Activated CD4-positive, alpha-beta memory T cell treated with anti-CD3 and anti-CD28 coated beads for 36 hours (primary cell): Measurements from ENCODE around the gene NCOA6. TPM values are rescaled to one million over a fixed set of nuclear protein-coding genes. Genes with fewer than 3 reads are reported as not detected.
A peak's percentile ranks its signal among the peaks of the same experiment; 100 is the strongest.
"Not testable (repeated sequence)": the region's sequence is repeated elsewhere in the genome, so short reads cannot be mapped to it uniquely, and the experiment has no call there.

Source experiments
- CTCF ChIA-PET: fragments of 350-600 bp; sonication (Branson Sonifier 250); formaldehyde crosslinking; loops from one replicate; lab custom pipeline; 2021; ENCODE audit warnings: antibody characterized with exemption, inconsistent platforms; lab: Charles Lee
- POLR2A ChIA-PET: fragments of 350-600 bp; sonication (Branson Sonifier 250); formaldehyde crosslinking; loops from one replicate; lab custom pipeline; 2021; ENCODE audit warnings: antibody characterized with exemption; lab: Charles Lee
- DNase-seq: peaks from one replicate; pipeline ENCODE4 v3.0.0-alpha.2; 2020
- H3K27ac Mint-ChIP-seq: one replicate; pipeline ENCODE4 v1.8.0; 2021; ENCODE audit warnings: mixed read lengths
- H3K27me3 Mint-ChIP-seq: one replicate; pipeline ENCODE4 v1.8.0; 2021; ENCODE audit warnings: mixed read lengths
- H3K36me3 Mint-ChIP-seq: one replicate; pipeline ENCODE4 v1.8.0; 2021; ENCODE audit warnings: mixed read lengths
- H3K4me1 Mint-ChIP-seq: one replicate; pipeline ENCODE4 v1.8.0; 2021; ENCODE audit warnings: low read depth, mixed read lengths
- H3K4me3 Mint-ChIP-seq: one replicate; pipeline ENCODE4 v1.8.0; 2021; ENCODE audit warnings: mild to moderate bottlenecking, mixed read lengths
- H3K9me3 Mint-ChIP-seq: one replicate; pipeline ENCODE4 v1.8.0; 2021; ENCODE audit warnings: mixed read lengths
- intact Hi-C: fragments of 100-400 bp; cut with micrococcal nuclease; formaldehyde crosslinking; loops from one replicate; pipeline ENCODE4 v1.15.1; 2023
- total RNA-seq, 2 experiments: library from RNA; stranded (reverse); gene quantifications; one replicate each; pipeline ENCODE4 v1.2.3, GENCODE V29; 2021

NCOA6 gene
- total RNA-seq, 2 experiments from 2014 or later, result 19.6 to 20.7 TPM

DNA sequence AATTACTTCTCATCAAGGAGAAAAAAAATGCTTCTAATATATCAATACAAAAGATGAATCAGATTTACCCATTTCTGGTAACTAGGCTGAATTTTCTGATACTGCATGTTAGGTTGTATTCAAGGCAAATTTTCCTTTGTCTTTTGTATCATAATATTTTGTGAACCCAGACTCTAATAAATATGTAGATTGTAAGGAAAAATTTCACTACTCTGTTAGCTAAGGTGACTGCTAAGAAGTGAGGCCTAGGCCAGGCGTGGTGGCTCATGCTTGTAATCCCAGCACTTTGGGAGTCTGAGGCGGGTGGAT, 108.6 kb downstream of the NCOA6 start:
- H3K27ac Mint-ChIP-seq, result no peak overlapping the region
- POLR2A ChIA-PET, result no interaction called here
- H3K36me3 Mint-ChIP-seq, result peaks cover 6% of the 10 kb centered on the region
- peaks cover 38% of the 10 kb centered on the region for H3K4me1 Mint-ChIP-seq
- no peaks in the 10 kb centered on the region for H3K27me3 Mint-ChIP-seq
- H3K4me3 Mint-ChIP-seq, result no peak overlapping the region
- H3K9me3 Mint-ChIP-seq, result no peaks in the 10 kb centered on the region
- CTCF ChIA-PET, result interaction anchor here (0.7 to 1.7 kb wide), 3 partner anchors 14 to 404 kb away, joined by 3 to 5 read pairs (median 4); no protein-coding TSS in a partner anchor
- DNase-seq, result no peak
- intact Hi-C loops, result loop anchor here (10.0 kb wide), 2 partner anchors 48 to 108 kb away; partner anchors contain the start of gene NCOA6

DNA sequence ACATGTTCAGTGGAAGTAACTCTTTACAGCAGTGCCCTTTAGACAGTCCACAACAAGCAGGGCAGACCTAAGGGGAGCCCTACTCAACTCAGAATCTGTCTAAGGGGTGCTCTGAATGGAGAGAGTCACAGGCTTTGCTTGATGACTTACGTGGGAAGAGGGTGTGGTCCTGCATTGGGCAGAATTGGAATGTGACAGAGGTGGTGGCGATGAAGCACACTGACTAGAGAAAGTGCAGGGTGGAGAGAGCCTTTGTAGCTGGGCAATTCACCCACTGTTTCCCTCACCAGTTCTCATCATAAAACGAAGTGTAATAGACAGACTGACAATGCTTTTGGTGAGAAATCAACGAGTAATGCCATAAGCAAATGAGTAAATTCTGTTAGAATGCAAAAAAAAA, 110.1 kb downstream of the NCOA6 start:
- Mint-ChIP-seq H3K27me3 (no peaks in the 10 kb centered on the region), H3K4me3 (no peak overlapping the region), H3K27ac (no peak overlapping the region), H3K9me3 (no peaks in the 10 kb centered on the region), H3K36me3 (peaks cover 3% of the 10 kb centered on the region), H3K4me1 (peaks cover 40% of the 10 kb centered on the region)
- ChIA-PET POLR2A (no interaction called here), CTCF (interaction anchor here (1.7 kb wide), 1 partner anchor 402 kb away, joined by 5 read pairs; no protein-coding TSS in a partner anchor)
- no peak for DNase-seq
- intact Hi-C loops, result loop anchor here (10.0 kb wide), 2 partner anchors 49 to 109 kb away; partner anchors contain the start of gene NCOA6

DNA sequence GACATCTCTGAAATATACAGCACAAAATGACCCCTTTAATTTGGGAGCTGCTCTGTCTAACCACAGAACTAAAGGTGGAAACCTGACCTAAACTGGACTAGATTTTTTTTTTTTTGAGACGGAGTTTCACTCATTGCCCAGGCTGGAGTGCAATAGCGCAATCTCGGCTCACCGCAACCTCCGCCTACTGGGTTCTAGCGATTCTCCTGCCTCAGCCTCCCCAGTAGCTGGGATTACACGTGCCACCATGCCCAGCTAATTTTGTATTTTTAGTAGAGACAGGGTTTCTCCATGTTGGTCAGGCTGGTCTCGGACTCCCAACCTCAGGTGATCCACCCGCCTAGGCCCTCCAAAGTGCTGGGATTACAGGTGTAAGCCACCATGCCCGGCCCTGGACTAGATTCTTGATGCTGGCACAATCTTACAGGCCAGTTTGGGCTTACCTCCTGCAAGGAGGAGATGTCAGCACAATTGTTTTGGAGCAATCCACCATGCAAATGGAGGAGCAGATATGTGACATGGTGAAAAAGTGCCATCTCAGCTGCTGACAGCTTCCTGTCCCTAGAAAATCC, 111.4 kb downstream of the NCOA6 start:
- not testable (repeated sequence) for H3K27me3 Mint-ChIP-seq, H3K36me3 Mint-ChIP-seq, H3K27ac Mint-ChIP-seq, H3K4me3 Mint-ChIP-seq, DNase-seq, H3K9me3 Mint-ChIP-seq
- intact Hi-C loops, result loop anchor here (5.0 to 10.0 kb wide), 3 partner anchors 51 to 243 kb away; partner anchors contain the start of genes GSS, MYH7B and NCOA6
- peaks cover 30% of the 10 kb centered on the region for H3K4me1 Mint-ChIP-seq
- POLR2A ChIA-PET, result interaction anchor here (1.1 kb wide), 1 partner anchor 245 kb away, joined by 5 read pairs; no protein-coding TSS in a partner anchor
- CTCF ChIA-PET, result interaction anchor here (0.6 to 11.3 kb wide), 4 partner anchors 48 to 401 kb away, joined by 3 to 138 read pairs (median 8); no protein-coding TSS in a partner anchor

DNA sequence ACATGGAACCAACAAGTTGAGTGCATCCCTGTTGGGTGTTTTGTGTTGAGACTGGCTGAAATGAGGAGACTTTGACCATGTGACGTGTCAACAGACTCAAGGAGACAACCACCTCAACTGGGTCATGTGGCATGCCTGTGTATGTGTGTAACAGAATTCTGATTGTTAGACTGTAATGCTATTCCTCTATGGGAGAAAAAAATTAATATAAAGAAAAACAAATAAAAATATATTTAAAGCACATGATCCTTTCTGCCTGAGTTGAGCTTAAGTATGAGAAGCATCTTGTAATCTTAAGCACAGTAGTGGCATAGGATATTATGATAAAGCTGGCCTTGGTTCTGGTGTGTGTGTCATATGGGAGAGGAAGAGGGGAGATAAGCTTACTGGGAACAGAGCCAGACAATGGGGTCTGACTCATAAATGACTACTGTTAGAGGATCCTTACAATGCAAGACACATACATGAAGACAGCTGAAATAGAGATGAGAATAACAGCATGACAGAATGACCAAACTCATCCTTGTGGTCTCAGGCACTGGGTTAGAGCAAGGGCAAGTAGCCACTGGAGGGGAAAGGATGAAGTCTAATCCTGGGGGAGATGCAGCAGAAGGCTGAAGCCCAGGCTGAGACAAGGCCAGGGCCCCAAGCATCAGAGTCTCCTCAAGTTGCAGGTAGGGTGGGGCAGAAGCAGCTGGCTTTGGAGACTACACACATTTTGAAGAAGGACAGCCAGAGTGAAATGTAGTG, 112.1 kb downstream of the NCOA6 start:
- intact Hi-C loops, result loop anchor here (5.0 to 10.0 kb wide), 3 partner anchors 51 to 244 kb away; partner anchors contain the start of genes GSS, MYH7B and NCOA6
- CTCF ChIA-PET, result interaction anchor here (0.7 to 11.3 kb wide), 4 partner anchors 10 to 400 kb away, joined by 3 to 138 read pairs (median 8); no protein-coding TSS in a partner anchor
- Mint-ChIP-seq H3K27ac (no peak overlapping the region), H3K4me1 (peaks cover 27% of the 10 kb centered on the region), H3K9me3 (no peaks in the 10 kb centered on the region), H3K4me3 (no peak overlapping the region), H3K27me3 (no peaks in the 10 kb centered on the region), H3K36me3 (no peaks in the 10 kb centered on the region)
- no peak for DNase-seq
- POLR2A ChIA-PET, result interaction anchor here (1.1 kb wide), 1 partner anchor 246 kb away, joined by 5 read pairs; no protein-coding TSS in a partner anchor

DNA sequence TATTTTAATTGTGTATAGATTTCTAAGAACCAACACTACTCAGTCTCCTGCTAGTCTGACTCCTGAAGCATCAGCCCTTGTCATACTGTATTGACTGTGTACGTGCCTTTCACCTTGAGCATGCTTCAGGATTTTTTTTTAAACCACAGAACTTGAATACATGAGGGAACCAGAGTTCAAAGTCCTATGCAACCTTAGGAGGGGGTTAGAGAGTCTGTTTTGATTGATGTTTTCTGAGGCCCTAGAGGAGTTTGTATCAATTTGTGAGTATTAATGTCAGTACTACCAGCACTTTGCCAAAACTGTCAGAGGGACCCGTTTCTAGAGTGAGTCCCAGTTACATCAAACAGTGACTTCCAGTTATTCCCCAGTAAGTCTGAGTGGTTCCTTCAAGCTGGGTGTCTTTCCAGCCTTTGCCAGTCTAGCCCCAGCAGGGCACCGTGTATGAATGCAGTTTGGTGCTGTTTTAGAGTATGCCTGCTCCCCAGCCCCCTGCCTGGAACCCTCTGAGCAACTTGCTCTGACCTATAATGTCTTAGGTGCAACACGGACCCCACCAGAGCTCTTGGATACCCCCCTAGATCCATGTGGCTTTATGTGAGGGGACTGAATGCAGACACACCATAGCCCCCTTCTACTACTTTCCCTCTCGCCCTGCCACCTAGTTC, 112.8 kb downstream of the NCOA6 start:
- DNase-seq, result no peak
- ChIA-PET POLR2A (interaction anchor here (1.1 kb wide), 1 partner anchor 247 kb away, joined by 5 read pairs; no protein-coding TSS in a partner anchor), CTCF (interaction anchor here (0.7 to 11.3 kb wide), 4 partner anchors 10 to 400 kb away, joined by 3 to 138 read pairs (median 8); no protein-coding TSS in a partner anchor)
- intact Hi-C loops, result loop anchor here (5.0 to 10.0 kb wide), 3 partner anchors 52 to 245 kb away; partner anchors contain the start of genes GSS, MYH7B and NCOA6
- H3K4me3 Mint-ChIP-seq, result no peak overlapping the region
- no peak overlapping the region for H3K27ac Mint-ChIP-seq
- H3K36me3 Mint-ChIP-seq, result no peaks in the 10 kb centered on the region
- peaks cover 21% of the 10 kb centered on the region for H3K4me1 Mint-ChIP-seq
- no peaks in the 10 kb centered on the region for H3K27me3 Mint-ChIP-seq
- H3K9me3 Mint-ChIP-seq, result no peaks in the 10 kb centered on the region

DNA sequence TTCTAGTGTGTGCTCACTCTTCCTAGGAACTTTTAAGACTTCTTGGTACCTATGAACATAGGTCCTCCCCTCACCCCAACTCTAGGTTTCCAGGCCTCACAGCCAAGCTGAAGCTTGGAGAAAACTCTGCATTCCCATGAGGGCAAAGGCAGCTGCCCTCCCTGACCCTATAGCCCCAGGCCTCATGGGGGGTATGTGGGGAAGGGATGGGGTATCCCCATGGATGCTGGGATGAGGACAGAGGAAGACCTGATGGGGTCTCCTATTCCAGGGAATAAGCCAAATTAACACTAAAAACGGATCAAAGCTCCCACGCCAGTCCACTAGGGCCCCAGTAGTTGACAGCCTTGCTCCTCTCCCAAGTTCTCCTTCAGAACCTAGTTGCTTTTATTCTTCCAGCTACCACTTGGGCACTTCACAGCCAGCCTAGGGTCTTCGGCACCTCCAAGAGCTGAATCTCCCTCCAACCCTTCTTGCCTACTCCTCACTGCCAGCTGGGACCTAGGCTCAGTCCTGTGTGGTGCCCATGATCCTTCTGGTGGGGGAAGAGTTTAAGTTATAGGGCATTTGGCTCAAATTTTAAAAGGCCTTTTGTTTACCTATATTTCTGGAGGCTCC, 113.5 kb downstream of the NCOA6 start:
- H3K27me3 Mint-ChIP-seq, result no peaks in the 10 kb centered on the region
- no peaks in the 10 kb centered on the region for H3K9me3 Mint-ChIP-seq
- no peak for DNase-seq
- no peak overlapping the region for H3K4me3 Mint-ChIP-seq
- H3K4me1 Mint-ChIP-seq, result peaks cover 17% of the 10 kb centered on the region
- H3K36me3 Mint-ChIP-seq, result no peaks in the 10 kb centered on the region
- POLR2A ChIA-PET, result no interaction called here
- CTCF ChIA-PET, result interaction anchor here (2.0 to 11.3 kb wide), 2 partner anchors 171 to 399 kb away, joined by 7 to 138 read pairs; no protein-coding TSS in a partner anchor
- H3K27ac Mint-ChIP-seq, result no peak overlapping the region
- intact Hi-C loops, result loop anchor here (5.0 to 10.0 kb wide), 3 partner anchors 53 to 245 kb away; partner anchors contain the start of genes GSS, MYH7B and NCOA6

DNA sequence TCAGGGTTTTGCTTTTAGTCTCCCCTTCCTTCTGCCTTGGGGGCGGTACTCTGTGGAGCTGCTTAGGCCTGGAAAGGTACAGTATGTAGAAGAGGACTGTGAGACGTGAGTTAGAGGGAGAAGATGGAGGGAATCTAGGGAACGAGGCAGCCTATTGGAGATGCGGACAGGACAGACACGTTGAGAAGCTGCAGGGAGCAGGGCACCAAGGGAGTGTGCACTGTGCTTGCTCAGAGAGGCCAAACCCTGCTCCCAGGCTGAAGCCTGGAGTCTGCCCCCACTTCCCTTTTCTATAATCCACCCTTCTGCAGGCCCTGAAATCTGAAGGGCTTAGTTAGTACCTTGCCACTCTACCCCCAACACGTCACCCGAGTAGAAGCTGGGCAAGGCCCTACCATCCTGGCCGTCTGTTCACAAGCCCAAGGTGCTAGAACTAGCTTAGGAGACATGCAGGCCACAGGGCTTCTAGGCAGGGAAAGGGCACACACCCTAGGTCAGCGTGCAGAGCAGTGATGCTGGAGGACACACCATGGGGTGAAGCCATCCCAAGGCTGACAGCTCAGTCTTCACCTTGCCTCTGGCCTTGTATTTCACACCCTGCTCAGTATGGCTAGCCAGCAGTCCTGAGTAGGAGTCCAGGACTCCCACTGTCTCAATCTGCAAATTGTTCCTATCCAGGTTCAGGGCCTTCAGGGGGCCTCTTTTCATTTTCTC, 114.4 kb downstream of the NCOA6 start:
- intact Hi-C loops, result loop anchor here (5.0 to 10.0 kb wide), 3 partner anchors 54 to 246 kb away; partner anchors contain the start of genes GSS, MYH7B and NCOA6
- ChIA-PET POLR2A (interaction anchor here (0.9 kb wide), 1 partner anchor 194 kb away, joined by 4 read pairs; the partner anchor contains the start of gene DYNLRB1), CTCF (interaction anchor here (1.6 to 11.3 kb wide), 3 partner anchors 59 to 398 kb away, joined by 5 to 138 read pairs (median 24); no protein-coding TSS in a partner anchor)
- H3K36me3 Mint-ChIP-seq, result no peaks in the 10 kb centered on the region
- no peak for DNase-seq
- peak overlapping the region; percentile 74 for H3K4me3 Mint-ChIP-seq
- no peak overlapping the region for H3K27ac Mint-ChIP-seq
- no peaks in the 10 kb centered on the region for H3K9me3 Mint-ChIP-seq
- peaks cover 17% of the 10 kb centered on the region for H3K4me1 Mint-ChIP-seq
- no peaks in the 10 kb centered on the region for H3K27me3 Mint-ChIP-seq

DNA sequence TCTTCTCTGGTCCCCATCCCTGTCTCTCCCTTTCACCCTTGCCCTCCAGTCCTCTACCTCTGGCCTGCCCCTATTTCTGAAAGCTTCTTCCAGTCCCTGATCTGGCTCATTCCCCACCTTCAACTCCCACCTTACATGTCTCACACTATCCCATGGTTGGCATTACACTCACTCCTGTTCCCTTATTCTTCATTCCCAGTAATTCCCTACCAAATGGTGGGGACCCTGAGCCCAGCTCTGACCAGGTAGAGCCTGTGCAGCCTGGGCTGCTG, 114.9 kb downstream of the NCOA6 start:
- H3K27ac Mint-ChIP-seq, result no peak overlapping the region
- POLR2A ChIA-PET, result interaction anchor here (0.9 kb wide), 1 partner anchor 194 kb away, joined by 4 read pairs; the partner anchor contains the start of gene DYNLRB1
- peak overlapping the region; percentile 74 for H3K4me3 Mint-ChIP-seq

DNA sequence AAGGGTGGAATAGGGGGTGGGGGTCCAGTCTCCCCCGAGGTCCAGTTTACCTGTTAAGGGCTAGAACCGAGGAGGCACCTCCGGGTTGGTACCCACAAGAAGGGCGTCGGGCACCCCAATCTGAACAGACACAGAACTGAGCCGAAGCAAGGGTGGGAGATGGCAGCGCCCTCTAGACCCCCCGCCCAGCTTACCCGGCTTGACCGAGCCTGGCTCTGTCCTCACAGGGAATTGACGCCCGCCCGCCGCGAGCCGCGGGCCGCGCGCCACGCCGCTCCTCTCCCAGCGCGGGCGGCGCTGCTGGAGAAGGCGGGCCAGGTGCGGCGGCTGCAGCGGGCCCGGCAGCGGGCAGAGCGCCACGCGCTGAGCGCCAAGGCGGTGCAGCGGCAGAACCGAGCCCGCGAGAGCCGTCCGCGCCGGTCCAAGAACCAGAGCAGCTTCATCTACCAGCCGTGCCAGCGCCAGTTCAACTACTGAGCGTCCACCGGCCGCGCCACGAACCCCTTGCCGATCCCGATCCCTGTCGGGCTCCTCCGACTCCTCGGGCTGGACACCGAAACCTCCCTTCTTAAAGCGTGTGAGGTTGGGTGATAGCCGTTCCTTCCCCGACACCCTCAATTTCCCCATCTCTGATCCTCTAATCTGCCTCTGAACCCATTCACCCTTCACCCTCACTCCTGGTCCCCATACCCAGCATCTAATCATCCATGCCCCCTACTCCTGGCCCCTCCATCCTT, 115.5 kb downstream of the NCOA6 start:
- peaks cover 19% of the 10 kb centered on the region for H3K4me1 Mint-ChIP-seq
- POLR2A ChIA-PET, result interaction anchor here (0.9 kb wide), 1 partner anchor 193 kb away, joined by 4 read pairs; the partner anchor contains the start of gene DYNLRB1

More for the DNA sequence above, 114.9 kb downstream of the NCOA6 start:
- no peaks in the 10 kb centered on the region for H3K9me3 Mint-ChIP-seq
- peaks cover 17% of the 10 kb centered on the region for H3K4me1 Mint-ChIP-seq
- intact Hi-C loops, result loop anchor here (5.0 to 10.0 kb wide), 3 partner anchors 54 to 247 kb away; partner anchors contain the start of genes GSS, MYH7B and NCOA6
- no peaks in the 10 kb centered on the region for H3K36me3 Mint-ChIP-seq
- no peak for DNase-seq
- no peaks in the 10 kb centered on the region for H3K27me3 Mint-ChIP-seq
- CTCF ChIA-PET, result interaction anchor here (1.6 to 11.3 kb wide), 3 partner anchors 59 to 398 kb away, joined by 5 to 138 read pairs (median 24); no protein-coding TSS in a partner anchor

More for the DNA sequence above, 115.5 kb downstream of the NCOA6 start:
- Mint-ChIP-seq H3K36me3 (no peaks in the 10 kb centered on the region), H3K27me3 (no peaks in the 10 kb centered on the region), H3K27ac (peak overlapping the region; percentile 81), H3K4me3 (peak overlapping the region; percentile 78), H3K9me3 (no peaks in the 10 kb centered on the region)
- intact Hi-C loops, result loop anchor here (1.0 to 10.0 kb wide), 9 partner anchors 9 to 407 kb away; partner anchors contain the start of genes AHCY, GSS, MYH7B and NCOA6
- no peak for DNase-seq
- CTCF ChIA-PET, result interaction anchor here (0.5 to 11.3 kb wide), 4 partner anchors 60 to 397 kb away, joined by 3 to 138 read pairs (median 14); no protein-coding TSS in a partner anchor
